Left ventricle myocardium inferior (tissue), 1 donor: ENCODE measurements around the gene ANO3. TPM values are rescaled to one million over a fixed set of nuclear protein-coding genes. Genes with fewer than 3 reads are reported as not detected.

Experiments
- DNase-seq: peaks from one replicate; pipeline ENCODE4 v3.0.0-alpha.2; 2020
- H3K27ac ChIP-seq: fragments of 200-600 bp; replicated peaks from 2 replicates; pipeline ENCODE4 v1.8.0; 2021
- H3K27me3 ChIP-seq: fragments of 200-600 bp; 2 replicates; pipeline ENCODE4 v1.8.0; 2021; ENCODE audit warnings: low read depth
- H3K36me3 ChIP-seq: fragments of 200-600 bp; 2 replicates; pipeline ENCODE4 v1.8.0; 2021
- H3K4me1 ChIP-seq: fragments of 200-600 bp; 2 replicates; pipeline ENCODE4 v1.8.0; 2021
- H3K4me3 ChIP-seq: fragments of 200-600 bp; 2 replicates; pipeline ENCODE4 v1.8.0; 2021; ENCODE audit warnings: mild to moderate bottlenecking, moderate library complexity
- H3K9me3 ChIP-seq: fragments of 200-600 bp; replicated peaks from 2 replicates; pipeline ENCODE4 v1.8.0; 2021
- intact Hi-C: fragments of 100-400 bp; cut with micrococcal nuclease; formaldehyde crosslinking; loops from one replicate; pipeline ENCODE4 v1.11.0; 2022
- total RNA-seq: library from RNA; stranded (reverse); fragmentation: NEBNext Ultra II Directional; extraction: Animal tissue kit (Norgen Biotek cat#: 25700); gene quantifications from one replicate; pipeline ENCODE4 v1.2.1, GENCODE V29; 2021
- TF ChIP-seq, protein P1 (sequence below): fragments of 200-600 bp; IDR thresholded peaks from 2 replicates; pipeline ENCODE4 v1.8.0; 2021; ENCODE audit warnings: antibody characterized with exemption, mild to moderate bottlenecking, borderline replicate concordance
- donor health status: DM: no; HTN: yes; CAD: no; lungs with severe emphysema.

Gene ANO3
- total RNA-seq, 1 donor from 2014 or later: not detected

GRCh38 chr11:26442131-26442530, 110.2 kb downstream of the ANO3 start:
- H3K4me3 ChIP-seq: no peak overlapping the region
- H3K4me1 ChIP-seq: no peaks in the 10 kb centered on the region
- no peak overlapping the region for H3K27ac ChIP-seq
- H3K27me3 ChIP-seq: no peaks in the 10 kb centered on the region
- no peaks in the 10 kb centered on the region for H3K36me3 ChIP-seq
- DNase-seq: no peak
- no peaks in the 10 kb centered on the region for H3K9me3 ChIP-seq
- intact Hi-C loops: no loop called here
- TF ChIP-seq, protein P1, sequence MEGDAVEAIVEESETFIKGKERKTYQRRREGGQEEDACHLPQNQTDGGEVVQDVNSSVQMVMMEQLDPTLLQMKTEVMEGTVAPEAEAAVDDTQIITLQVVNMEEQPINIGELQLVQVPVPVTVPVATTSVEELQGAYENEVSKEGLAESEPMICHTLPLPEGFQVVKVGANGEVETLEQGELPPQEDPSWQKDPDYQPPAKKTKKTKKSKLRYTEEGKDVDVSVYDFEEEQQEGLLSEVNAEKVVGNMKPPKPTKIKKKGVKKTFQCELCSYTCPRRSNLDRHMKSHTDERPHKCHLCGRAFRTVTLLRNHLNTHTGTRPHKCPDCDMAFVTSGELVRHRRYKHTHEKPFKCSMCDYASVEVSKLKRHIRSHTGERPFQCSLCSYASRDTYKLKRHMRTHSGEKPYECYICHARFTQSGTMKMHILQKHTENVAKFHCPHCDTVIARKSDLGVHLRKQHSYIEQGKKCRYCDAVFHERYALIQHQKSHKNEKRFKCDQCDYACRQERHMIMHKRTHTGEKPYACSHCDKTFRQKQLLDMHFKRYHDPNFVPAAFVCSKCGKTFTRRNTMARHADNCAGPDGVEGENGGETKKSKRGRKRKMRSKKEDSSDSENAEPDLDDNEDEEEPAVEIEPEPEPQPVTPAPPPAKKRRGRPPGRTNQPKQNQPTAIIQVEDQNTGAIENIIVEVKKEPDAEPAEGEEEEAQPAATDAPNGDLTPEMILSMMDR: no peak

- Histone ChIP-seq H3K4me1 (no peaks in the 10 kb centered on the region), H3K9me3 (no peaks in the 10 kb centered on the region), H3K4me3 (no peak overlapping the region), H3K27ac (no peak overlapping the region), H3K27me3 (no peaks in the 10 kb centered on the region), H3K36me3 (no peaks in the 10 kb centered on the region)
- DNase-seq: no peak
- TF ChIP-seq, protein P1: no peak
- intact Hi-C loops: no loop called here
Measured at GRCh38 chr11:26443617-26444016, 111.7 kb downstream of the ANO3 start.

DNA sequence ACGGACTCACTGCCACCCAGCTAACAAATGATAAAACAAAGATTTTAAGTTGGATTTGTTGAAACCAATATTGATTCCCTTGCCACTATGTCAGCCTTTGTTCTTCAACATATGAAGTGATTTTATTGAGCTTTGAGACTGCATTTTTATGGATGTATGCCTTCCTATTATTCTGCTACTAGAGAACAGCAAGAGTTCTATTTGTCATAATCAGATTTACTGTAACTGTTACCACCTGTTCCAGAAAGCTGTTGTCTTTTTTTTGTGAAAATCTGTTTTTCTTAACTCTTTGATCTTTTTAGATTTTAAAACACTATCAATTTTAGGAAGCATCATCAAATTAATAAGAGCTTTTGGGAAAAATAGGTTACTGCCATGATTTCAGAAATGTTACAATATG, 125.7 kb downstream of the ANO3 start:
- intact Hi-C loops: no loop called here
- no peaks in the 10 kb centered on the region for H3K27me3 ChIP-seq
- H3K4me3 ChIP-seq: no peak overlapping the region
- no peak overlapping the region for H3K27ac ChIP-seq
- TF ChIP-seq, protein P1: no peak
- no peaks in the 10 kb centered on the region for H3K4me1 ChIP-seq
- no peak for DNase-seq
- peaks cover 4% of the 10 kb centered on the region for H3K9me3 ChIP-seq
- no peaks in the 10 kb centered on the region for H3K36me3 ChIP-seq

GRCh38 chr11:26465274-26465673, 133.3 kb downstream of the ANO3 start:
- Histone ChIP-seq H3K27ac (no peak overlapping the region), H3K4me1 (no peaks in the 10 kb centered on the region), H3K27me3 (no peaks in the 10 kb centered on the region), H3K9me3 (no peaks in the 10 kb centered on the region), H3K4me3 (no peak overlapping the region), H3K36me3 (no peaks in the 10 kb centered on the region)
- DNase-seq: no peak
- intact Hi-C loops: no loop called here
- TF ChIP-seq, protein P1: no peak

DNA sequence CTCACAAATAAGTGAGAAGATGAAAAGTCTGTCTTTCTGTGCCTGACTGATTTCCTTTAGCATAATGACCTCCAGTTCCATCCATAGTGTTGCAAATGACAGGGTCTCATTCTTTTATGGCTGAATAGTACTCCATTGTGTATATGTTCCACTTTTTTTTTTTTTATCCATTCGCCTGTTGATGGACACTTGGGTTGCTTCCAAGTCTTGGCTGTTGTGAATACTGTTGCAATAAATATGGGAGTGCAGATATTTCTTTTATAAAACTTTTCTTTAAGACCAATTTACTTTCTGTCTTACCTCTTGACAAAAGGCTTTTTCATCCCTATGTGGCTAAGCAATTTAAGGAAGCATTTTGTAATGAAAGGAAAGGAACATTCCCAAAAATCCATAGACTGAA, 135.6 kb downstream of the ANO3 start:
- H3K27me3 ChIP-seq: no peaks in the 10 kb centered on the region
- DNase-seq: no peak
- no peak overlapping the region for H3K4me3 ChIP-seq
- TF ChIP-seq, protein P1: no peak
- H3K9me3 ChIP-seq: no peaks in the 10 kb centered on the region
- H3K4me1 ChIP-seq: no peaks in the 10 kb centered on the region
- intact Hi-C loops: no loop called here
- H3K27ac ChIP-seq: no peak overlapping the region
- H3K36me3 ChIP-seq: no peaks in the 10 kb centered on the region

DNA sequence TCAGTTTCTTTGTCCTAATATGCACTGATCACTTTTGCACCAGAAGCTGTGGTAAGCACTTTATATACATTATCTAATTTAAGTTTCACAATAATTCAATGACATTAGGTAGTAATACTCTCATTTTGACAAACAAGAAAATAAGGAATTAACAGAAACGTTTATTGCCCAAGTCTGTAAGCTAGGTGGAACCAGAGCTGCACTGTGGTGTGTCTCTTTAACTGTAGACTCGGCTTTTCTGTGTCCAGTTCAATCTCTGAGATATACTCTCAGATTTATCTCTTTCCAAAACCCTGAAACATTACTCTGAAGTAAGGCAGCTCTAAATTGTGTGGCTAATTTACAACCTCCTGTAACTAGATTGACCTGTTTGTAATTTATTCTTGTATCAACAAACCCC, 139.1 kb downstream of the ANO3 start:
- TF ChIP-seq, protein P1: no peak
- H3K4me1 ChIP-seq: no peaks in the 10 kb centered on the region
- no peak overlapping the region for H3K4me3 ChIP-seq
- intact Hi-C loops: no loop called here
- no peaks in the 10 kb centered on the region for H3K36me3 ChIP-seq
- no peak for DNase-seq
- no peaks in the 10 kb centered on the region for H3K27me3 ChIP-seq
- H3K27ac ChIP-seq: no peak overlapping the region
- H3K9me3 ChIP-seq: no peaks in the 10 kb centered on the region
